Gastrocnemius medialis (tissue), 4 donors: ENCODE results near the gene GJC3. TPM values are rescaled to one million over a fixed set of nuclear protein-coding genes. Genes with fewer than 3 reads are reported as not detected.

ENCODE experiments used
- ATAC-seq, 2 donors: fragments of 150-250 bp; one replicate each; pipeline ENCODE4 v1.9.1; 2016
- DNase-seq, 2 donors: peaks; one replicate each; pipeline ENCODE4 v3.0.0-alpha.2; 2019
- H3K27ac ChIP-seq, 4 donors: fragments of 200-600 bp; sonication (generic); 1 replicate in 1 of 4; 2 replicates in 3 of 4; pipeline ENCODE4 v1.5.1; 2016 to 2018; ENCODE audit warnings: mild to moderate bottlenecking in 2 of 4, moderate library complexity in 1 of 4
- H3K27me3 ChIP-seq, 3 donors: fragments of 200-600 bp; sonication (generic) in 2 of 3; 1 replicate in 1 of 3; 2 replicates in 2 of 3; pipeline versions ENCODE4 v1.5.1 to v1.6.0; 2016 to 2019; ENCODE audit warnings: mild to moderate bottlenecking in 1 of 3, moderate library complexity in 1 of 3
- H3K36me3 ChIP-seq, 2 donors: fragments of 200-600 bp; sonication (generic) in 1 of 2; one replicate each; pipeline ENCODE4 v1.5.1; 2017 to 2018
- H3K4me1 ChIP-seq, 2 donors: fragments of 200-600 bp; sonication (generic) in 1 of 2; one replicate each; pipeline ENCODE4 v1.5.1; 2016 to 2017; ENCODE audit warnings: mild to moderate bottlenecking in 2 of 2
- H3K4me3 ChIP-seq, 4 donors: fragments of 200-600 bp; sonication (generic) in 3 of 4; 1 replicate in 1 of 4; 2 replicates in 3 of 4; pipeline ENCODE4 v1.5.1; 2016 to 2019; ENCODE audit warnings: mild to moderate bottlenecking in 2 of 4
- H3K9me3 ChIP-seq, 3 donors: fragments of 200-600 bp; sonication (generic) in 2 of 3; 1 replicate in 1 of 3; 2 replicates in 2 of 3; pipeline ENCODE4 v1.5.1; 2016 to 2019
- POLR2A ChIP-seq, 2 donors: fragments of 450-650 bp; IDR thresholded peaks; one replicate each; pipeline ENCODE4 v1.6.1; 2017; ENCODE audit warnings: antibody characterized with exemption in 2 of 2, mild to moderate bottlenecking in 2 of 2, moderate library complexity in 2 of 2
- in situ Hi-C, 4 donors: fragments of 200-750 bp; cut with MboI; loops; one replicate each; pipeline versions ENCODE4 v1.15.0 to v1.8.0; 2017; ENCODE audit warnings: low sequenced_read_pairs in 4 of 4
- intact Hi-C: fragments of 100-400 bp; cut with DNase I; formaldehyde crosslinking; loops from one replicate; pipeline ENCODE4 v1.15.1; 2023; ENCODE audit warnings: low total_unique reads
- total RNA-seq, 4 donors: library from RNA; depleted of rRNA; stranded (reverse); fragments of >200 nt; gene quantifications; one replicate each; pipeline versions ENCODE4 v1.1.0 to v1.2.3, GENCODE V29; 2016
- TF ChIP-seq, protein P1 (sequence below), 5 experiments: fragments of 450-650 bp in 3 of 5; fragments of 200-600 bp in 2 of 5; sonication (generic) in 2 of 5; IDR thresholded peaks in 4 of 5; conservative IDR thresholded peaks in 1 of 5; 1 replicate in 4 of 5; 2 replicates in 1 of 5; pipeline ENCODE4 v1.5.1; 2016 to 2019; ENCODE audit warnings: antibody characterized with exemption in 5 of 5, mild to moderate bottlenecking in 3 of 5, moderate library complexity in 3 of 5

Gene GJC3
- total RNA-seq, 4 donors from 2014 or later, result not detected

DNA sequence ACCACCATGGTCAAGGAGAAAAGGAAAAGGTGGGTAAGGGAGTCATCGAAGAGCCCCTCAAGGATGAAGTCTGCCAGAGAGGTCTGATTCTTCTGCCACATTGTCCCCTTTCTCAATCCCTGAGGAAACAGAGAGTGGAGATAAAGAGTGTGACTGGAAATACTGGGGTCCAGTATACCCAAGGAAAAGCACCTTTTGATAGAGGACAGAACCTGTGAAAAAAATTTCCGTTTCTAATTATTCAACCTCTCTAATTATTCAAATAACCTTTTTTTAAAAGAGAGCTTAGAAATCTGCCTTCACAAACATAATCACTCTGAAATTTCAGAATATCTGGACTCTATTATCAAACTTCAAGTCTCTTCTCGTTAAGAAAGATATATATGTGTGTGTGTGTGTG lies 52.5 kb downstream of the GJC3 start, which contains the start of gene OR2AE1:
OR2AE1 (minus strand) TSS at position 101 of the 400 bp plus-strand sequence; CDS start at position 101, 0 bp downstream.
- no peak for DNase-seq
- TF ChIP-seq, protein P1, sequence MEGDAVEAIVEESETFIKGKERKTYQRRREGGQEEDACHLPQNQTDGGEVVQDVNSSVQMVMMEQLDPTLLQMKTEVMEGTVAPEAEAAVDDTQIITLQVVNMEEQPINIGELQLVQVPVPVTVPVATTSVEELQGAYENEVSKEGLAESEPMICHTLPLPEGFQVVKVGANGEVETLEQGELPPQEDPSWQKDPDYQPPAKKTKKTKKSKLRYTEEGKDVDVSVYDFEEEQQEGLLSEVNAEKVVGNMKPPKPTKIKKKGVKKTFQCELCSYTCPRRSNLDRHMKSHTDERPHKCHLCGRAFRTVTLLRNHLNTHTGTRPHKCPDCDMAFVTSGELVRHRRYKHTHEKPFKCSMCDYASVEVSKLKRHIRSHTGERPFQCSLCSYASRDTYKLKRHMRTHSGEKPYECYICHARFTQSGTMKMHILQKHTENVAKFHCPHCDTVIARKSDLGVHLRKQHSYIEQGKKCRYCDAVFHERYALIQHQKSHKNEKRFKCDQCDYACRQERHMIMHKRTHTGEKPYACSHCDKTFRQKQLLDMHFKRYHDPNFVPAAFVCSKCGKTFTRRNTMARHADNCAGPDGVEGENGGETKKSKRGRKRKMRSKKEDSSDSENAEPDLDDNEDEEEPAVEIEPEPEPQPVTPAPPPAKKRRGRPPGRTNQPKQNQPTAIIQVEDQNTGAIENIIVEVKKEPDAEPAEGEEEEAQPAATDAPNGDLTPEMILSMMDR (IDR thresholded peaks at IDR 0.05 in 4 of 5, conservative IDR thresholded peaks at IDR 0.05 in 1 of 5), result no peak
- no peak for TF ChIP-seq POLR2A (IDR thresholded peaks at IDR 0.05)
- in situ Hi-C loops (no loop called here), intact Hi-C loops (no loop called here)
- H3K9me3 ChIP-seq, result no peaks in the 10 kb centered on the region
- no peak for ATAC-seq
- H3K27ac ChIP-seq, result no peak within 1 kb of the TSS
- no peaks in the 10 kb centered on the region for H3K27me3 ChIP-seq
- H3K4me3 ChIP-seq, result no peak within 1 kb of the TSS
- no peaks in the 10 kb centered on the region for H3K4me1 ChIP-seq
- no peaks in the 10 kb centered on the region for H3K36me3 ChIP-seq

DNA sequence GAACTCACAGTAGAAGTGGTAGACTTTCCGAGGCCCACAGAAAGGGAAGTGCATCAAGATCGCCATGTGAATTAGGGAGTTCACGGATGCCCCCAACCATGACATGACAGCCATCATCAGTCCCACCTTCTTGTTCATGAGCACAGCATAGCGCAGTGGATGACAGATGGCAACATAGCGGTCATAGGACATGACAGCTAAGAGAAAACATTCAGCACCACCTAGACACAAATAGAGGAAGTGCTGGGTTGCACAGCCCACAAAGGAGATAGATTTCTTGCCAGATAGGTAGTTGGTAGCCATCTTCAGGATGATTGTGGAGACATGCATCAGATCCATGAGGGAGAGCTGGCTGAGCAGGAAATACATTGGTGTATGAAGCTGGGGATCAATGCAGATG lies 52.9 kb downstream of the GJC3 start:
- TF ChIP-seq, protein P1 (IDR thresholded peaks at IDR 0.05 in 4 of 5, conservative IDR thresholded peaks at IDR 0.05 in 1 of 5), result no peak
- TF ChIP-seq POLR2A (IDR thresholded peaks at IDR 0.05), result no peak
- H3K36me3 ChIP-seq, result no peaks in the 10 kb centered on the region
- ATAC-seq, result no peak

More for the DNA sequence above, 52.9 kb downstream of the GJC3 start:
- intact Hi-C loops (no loop called here), in situ Hi-C loops (no loop called here)
- DNase-seq, result no peak
- Histone ChIP-seq H3K9me3 (no peaks in the 10 kb centered on the region), H3K27me3 (no peaks in the 10 kb centered on the region), H3K4me1 (no peaks in the 10 kb centered on the region), H3K4me3 (no peak overlapping the region), H3K27ac (no peak overlapping the region)

Other genes with a start within 250 kb of the GJC3 start
- 1 to 10 TPM in 2 of 4 donors, under 1 TPM in 1, not detected in 1; 0.70 to 9.2 (median 1.8) TPM for gene CYP3A5, start 249.6 kb downstream of the GJC3 start, total RNA-seq
- gene CYP3A7, start 194.4 kb downstream of the GJC3 start, total RNA-seq, result 1 to 10 TPM in 1 of 4 donors, under 1 TPM in 1, not detected in 2; 0.26 to 1.7 TPM
- 100 to 1,000 TPM in 1 of 4 donors, 1 to 10 TPM in 1, under 1 TPM in 1, not detected in 1; 0.71 to 107 (median 2.2) TPM for gene CYP3A4, start 145.4 kb downstream of the GJC3 start, total RNA-seq
- gene CYP3A43, start 101.6 kb downstream of the GJC3 start, total RNA-seq, result 1 to 10 TPM in 1 of 4 donors, under 1 TPM in 1, not detected in 2; 0.85 to 1.3 TPM
- not detected for gene OR2AE1, start 52.6 kb downstream of the GJC3 start, total RNA-seq
- 10 to 100 TPM in 1 of 4 donors, 1 to 10 TPM in 3; 6.4 to 10.5 (median 7.7) TPM for gene TRIM4, start 10.1 kb downstream of the GJC3 start, total RNA-seq
- gene AZGP1, start 46.4 kb upstream of the GJC3 start, total RNA-seq, result 10 to 100 TPM in 1 of 4 donors, 1 to 10 TPM in 2, not detected in 1; 2.6 to 10.3 (median 4.2) TPM
- gene ZKSCAN1, start 86.0 kb upstream of the GJC3 start, total RNA-seq, result 10 to 100 TPM; 15.0 to 17.7 (median 15.5) TPM
- gene ZSCAN21, start 120.2 kb upstream of the GJC3 start, total RNA-seq, result 10 to 100 TPM; 14.4 to 26.4 (median 22.3) TPM
- gene ZNF3, start 152.1 kb upstream of the GJC3 start, total RNA-seq, result 10 to 100 TPM; 11.2 to 19.2 (median 16.1) TPM
- gene COPS6, start 159.3 kb upstream of the GJC3 start, total RNA-seq, result 10 to 100 TPM; 32.6 to 57.9 (median 39.4) TPM
- gene MCM7, start 171.8 kb upstream of the GJC3 start, total RNA-seq, result 10 to 100 TPM; 23.9 to 45.7 (median 36.1) TPM
- 10 to 100 TPM in 2 of 4 donors, 1 to 10 TPM in 2; 7.2 to 13.8 (median 10.8) TPM for gene AP4M1, start 172.0 kb upstream of the GJC3 start, total RNA-seq
- gene TAF6, start 189.7 kb upstream of the GJC3 start, total RNA-seq, result 10 to 100 TPM; 38.6 to 71.7 (median 56.6) TPM
- gene CNPY4, start 190.0 kb upstream of the GJC3 start, total RNA-seq, result 1 to 10 TPM; 2.0 to 5.0 (median 2.4) TPM
- 1 to 10 TPM; 1.4 to 7.4 (median 3.1) TPM for gene MBLAC1, start 197.3 kb upstream of the GJC3 start, total RNA-seq
- 100 to 1,000 TPM in 3 of 4 donors, 10 to 100 TPM in 1; 97.6 to 141 (median 127) TPM for gene LAMTOR4, start 219.3 kb upstream of the GJC3 start, total RNA-seq
- 1 to 10 TPM; 3.0 to 6.1 (median 4.2) TPM for gene TRAPPC14, start 229.1 kb upstream of the GJC3 start, total RNA-seq
- 1 to 10 TPM in 2 of 4 donors, under 1 TPM in 1, not detected in 1; 0.53 to 1.9 (median 1.6) TPM for gene GAL3ST4, start 239.0 kb upstream of the GJC3 start, total RNA-seq
- 1 to 10 TPM in 1 of 4 donors, not detected in 3; 4.0 TPM for gene GPC2, start 247.8 kb upstream of the GJC3 start, total RNA-seq
- gene STAG3, start 248.3 kb upstream of the GJC3 start, total RNA-seq, result 1 to 10 TPM in 1 of 4 donors, under 1 TPM in 1, not detected in 2; 0.13 to 5.5 TPM